NCI-H2107 treated with DMSO at 0.1 percent for 48 hours (cell line): ENCODE data around the gene TANC2.
A peak's percentile ranks its signal among the peaks of the same experiment; 100 is the strongest.
"Not testable (repeated sequence)": the region's sequence is repeated elsewhere in the genome, so short reads cannot be mapped to it uniquely, and the experiment has no call there.

ENCODE experiments used
- DNase-seq: peaks from one replicate; lab custom pipeline; 2025; ENCODE audit not compliant: unreplicated experiment; lab: John Stamatoyannopoulos, UW

TANC2 gene

DNA sequence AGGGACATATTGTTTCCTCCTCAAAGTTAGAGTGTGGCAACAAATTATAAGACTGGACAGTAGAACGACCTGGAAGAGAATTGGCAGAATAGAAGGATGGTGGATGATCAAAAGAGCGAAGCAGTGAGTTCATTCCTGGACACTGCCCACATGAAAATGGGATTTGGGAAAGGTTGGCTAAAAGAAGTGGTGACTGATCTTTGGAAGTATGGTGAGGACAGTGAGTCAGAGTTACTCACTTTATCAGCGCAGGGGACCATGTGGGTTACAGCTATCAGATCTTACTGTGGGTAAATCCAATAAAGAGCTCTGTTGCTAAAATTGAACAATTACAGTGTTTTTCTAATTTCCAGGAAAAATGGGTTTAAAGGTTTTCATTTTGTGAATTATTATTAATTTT lies 2.7 kb upstream of the TANC2 start:
- DNase-seq = no peak

DNA sequence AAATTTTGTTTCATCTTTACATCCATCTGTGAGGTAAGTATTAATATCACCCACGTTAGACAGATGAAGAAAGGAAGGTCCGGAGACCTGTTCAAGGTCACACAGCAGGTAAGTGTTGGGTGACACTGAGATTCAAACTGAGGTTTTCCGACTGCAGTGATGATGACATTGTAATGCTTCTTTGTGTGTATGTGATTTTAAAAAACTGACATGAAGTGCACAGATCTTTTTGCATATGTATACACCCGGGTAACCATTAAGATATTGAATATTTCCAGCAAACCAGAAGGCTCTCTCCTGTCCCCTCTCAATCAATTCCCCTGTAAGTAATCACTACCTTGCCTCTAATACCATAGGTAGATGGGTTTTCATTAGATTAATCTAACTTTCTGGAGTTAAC lies 1.5 kb upstream of the TANC2 start:
- no peak for DNase-seq

DNA sequence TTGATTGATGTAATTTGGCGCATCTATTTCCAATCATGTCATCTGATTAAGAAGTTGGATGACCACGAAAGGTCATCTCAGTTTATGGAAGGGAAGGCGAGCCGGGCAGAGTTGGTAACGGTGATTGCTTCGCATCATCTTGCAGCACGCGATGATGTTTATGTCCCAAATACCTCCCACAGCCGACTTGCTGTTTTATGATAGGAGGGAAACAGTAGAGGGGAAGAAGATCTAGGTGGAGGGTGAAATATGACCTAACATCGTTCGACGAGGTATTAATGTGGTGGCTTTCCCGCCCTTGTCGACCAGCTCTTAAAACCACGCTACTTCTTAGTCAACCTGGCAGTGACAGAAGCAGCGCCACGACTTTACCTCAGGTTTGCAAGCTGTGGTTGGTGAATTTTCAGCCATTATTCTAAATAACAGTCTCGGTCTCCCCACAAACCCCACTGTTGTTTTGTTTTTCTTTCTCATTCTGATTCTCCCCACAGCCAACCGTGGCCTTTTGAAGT lies 805 bp upstream of the TANC2 start:
- DNase-seq = peak; percentile 40

DNA sequence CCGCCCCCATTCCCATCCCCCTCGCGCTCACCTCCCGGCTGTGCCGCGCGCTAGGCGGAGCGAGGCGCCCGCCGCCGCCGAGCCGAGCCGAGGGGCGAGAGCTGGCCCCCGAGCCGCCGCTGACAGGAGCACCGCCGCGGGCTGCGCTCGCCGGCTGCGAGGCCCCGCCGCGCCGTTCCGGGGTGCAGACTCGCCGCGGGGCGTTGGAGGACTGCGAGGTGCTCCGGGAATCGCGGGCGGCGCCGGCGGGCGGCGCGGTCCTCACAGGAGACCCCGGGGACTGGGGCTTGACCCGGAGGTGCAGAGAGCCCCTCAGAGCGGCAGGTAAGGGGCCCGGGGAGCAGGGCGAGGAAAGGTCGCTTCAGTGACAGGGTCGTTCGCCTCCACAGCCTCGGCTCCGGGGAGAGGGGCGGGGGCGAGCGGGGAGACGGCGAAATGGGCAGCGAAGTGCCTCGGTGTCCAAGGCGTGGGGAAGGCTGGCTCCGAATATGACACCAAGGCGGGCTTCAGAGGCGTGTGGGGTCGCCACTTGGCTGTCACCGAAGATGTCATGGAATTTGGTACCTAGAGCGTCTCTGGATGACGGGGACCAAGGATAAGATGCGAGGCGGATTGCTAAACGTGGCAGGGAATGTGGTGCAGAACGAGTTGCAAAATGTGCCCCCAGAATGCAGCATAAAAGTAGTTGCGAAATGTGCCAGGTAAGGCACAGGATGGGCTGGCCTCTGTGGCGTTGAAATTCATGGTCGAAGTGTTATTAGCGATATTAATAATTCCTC lies 580 bp downstream of the TANC2 start:
- peak; percentile 17 for DNase-seq

DNA sequence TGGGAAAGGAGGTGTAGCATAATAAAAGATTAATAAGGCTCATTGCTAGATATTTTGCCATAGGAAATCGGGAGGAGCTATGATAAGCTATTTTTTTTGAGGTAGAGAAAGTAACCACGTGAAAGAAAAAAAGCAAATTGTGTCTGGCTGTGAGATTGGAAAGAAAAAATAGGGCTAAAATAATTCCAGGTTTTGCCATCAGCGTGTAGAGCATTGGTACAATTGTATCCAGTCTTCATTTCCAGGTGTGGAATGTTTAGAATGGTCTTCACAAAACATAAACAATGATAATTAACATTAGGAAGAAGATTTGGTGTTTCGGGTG lies 1.1 kb downstream of the TANC2 start:
- no peak for DNase-seq

DNA sequence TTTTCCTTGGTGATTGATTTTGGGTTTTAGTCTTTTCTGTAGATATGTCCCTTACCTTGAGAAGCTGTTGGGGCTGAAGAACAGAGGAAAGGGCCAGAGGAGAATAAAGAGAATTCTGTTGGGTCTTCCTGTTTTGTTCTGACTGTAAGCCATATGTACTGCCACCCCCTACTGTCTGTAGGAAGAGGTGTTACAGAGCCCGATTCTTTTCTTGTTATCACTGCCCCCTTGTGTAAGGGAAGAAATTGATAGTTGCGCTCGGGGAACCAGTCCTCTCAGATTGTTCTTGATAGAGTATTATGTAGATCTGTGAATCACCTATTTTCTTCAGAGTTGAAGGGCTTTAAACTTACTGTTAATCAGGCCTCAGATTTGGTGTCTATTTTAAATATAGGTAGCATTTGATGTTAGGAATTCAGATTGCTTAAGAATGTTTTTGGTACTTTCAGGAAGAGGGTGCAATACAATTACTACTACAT lies 2.4 kb downstream of the TANC2 start:
- DNase-seq = peak; percentile 96

DNA sequence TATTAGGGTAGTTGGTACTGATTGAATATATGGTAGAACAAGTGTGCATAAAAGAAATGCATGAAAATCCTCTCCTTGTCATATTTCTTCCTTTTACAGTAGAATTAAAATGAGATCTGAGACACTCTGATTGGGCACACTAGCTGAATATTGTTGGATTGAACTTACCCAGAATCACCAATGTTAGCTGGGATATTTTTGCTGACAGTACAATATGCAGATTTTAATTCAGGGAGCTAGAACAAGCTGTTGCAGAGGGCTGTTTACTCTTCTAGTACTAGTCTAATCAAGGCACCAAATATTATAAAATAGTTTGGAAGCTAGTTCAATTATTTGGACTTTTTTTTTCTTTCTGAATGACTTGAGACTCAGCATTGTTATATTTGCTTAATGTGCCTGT lies 4.6 kb downstream of the TANC2 start:
- no peak for DNase-seq

DNA sequence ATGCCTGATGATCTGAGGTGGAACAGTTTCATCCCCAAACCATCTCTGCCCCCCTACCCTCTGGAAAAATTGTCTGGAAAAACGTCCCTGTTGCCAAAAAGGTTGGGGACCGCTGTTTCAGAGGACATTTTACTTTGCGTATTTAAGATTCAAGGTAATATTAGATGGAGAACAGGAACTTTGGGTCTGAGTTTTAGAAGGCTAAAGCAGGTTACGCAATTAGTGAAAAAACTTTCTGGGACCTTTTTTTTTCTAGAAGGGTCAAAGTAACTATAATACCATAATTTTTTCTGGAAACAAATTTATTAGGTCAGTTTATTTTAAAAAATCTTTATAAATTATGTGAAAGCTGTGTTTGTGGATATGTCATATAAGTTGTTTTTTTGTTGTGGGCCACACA lies 5.8 kb downstream of the TANC2 start:
- no peak for DNase-seq

DNA sequence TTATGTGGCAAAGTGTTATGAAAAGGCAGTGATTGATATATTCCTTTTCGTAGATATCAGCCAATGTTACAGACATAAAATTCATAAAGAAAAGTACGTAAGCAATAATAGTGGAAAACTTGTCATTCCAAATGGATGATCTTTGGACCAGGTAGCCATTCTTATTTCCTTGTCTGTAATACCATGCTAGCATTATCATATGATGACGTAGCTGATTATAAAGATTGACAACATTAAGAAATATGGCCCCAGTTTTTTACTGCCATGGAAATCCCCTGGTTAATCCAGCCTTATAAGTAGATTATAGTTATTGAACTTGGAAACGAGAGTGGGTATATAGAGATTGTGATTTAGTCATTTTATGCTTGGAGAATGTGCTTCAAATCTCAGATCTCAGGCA lies 8.8 kb downstream of the TANC2 start:
- DNase-seq = no peak

DNA sequence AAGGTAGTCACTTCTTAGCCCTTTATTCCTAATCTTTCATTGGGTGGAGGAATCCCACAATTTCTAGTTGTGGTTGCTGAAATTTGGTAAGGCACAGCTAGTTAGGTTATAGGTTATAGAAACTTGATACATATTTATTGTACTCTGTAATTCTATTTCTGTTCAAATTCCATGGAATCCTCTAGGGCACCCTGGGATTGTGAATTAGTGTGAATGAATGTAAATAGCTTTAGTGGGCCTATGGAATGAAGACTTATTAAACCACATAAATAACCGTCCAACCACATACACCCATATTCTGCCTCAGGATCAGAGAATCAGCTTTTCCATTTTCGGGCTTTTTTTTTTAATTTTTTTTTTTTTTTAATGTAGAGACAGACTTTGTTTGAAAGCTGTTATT lies 9.2 kb downstream of the TANC2 start:
- no peak for DNase-seq

DNA sequence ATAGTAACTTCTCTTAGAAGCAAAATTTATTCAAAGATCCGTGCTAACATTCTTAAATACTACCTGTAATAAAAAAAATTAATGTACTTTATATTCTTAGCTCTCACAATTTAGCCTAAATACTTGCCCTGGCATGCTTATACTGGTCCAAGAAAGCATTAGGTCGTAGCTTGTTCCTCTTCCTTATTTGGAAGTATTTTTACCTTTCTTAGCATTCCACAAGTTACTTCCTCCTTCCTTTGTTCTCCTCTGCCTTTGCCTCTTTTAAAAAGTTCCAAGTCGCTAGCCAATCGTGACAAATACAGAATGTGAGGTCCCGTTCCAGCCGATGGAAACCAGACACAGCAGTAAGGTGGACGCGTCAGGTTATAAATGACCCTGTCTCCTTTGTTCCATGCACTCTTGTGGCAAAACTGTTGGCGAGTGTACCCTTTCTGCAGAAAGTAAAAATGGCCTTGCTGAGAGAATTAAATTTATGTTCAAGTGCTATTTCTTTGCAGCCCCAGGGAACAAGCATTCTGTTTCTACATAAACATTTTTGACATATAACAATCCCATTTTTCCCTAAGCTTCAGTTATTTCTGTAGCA lies 10.7 kb downstream of the TANC2 start:
- not testable (repeated sequence) for DNase-seq

DNA sequence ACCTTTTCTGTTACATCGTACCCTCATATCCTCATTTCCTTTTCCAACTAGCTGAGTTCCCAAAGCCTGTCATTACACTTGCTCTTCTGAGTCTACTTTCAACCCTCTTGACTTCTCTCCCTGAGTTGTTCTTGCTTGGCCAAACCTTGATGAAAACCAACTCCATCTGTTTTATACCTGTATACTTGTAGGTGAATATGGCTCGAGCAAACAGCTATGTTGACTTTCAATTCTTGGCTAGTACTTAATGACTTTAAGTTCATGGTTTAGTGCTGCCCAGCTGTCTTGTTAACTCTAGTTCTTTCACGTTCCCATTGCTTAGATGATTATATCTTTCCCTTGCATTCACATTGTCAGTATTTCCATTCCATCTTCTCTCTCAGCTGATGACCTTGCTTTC lies 14.8 kb downstream of the TANC2 start:
- no peak for DNase-seq

DNA sequence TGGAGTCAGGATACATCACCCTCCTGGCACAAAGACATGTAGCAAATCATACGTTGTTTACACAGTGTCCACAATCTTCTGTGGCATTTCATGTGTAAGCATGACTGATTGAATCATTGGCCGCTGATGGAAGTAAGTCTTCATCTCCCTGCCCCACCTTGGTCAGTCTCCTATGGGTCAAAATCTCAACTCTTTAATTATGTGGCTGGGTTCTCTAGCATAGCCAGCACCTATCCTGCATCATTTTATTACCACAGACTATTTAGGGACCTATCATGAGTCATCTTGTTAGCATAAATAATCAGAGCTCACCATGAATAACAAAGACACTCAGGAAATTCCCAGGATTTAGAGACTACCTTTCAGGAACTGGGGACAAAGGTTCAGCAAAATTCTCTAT lies 15.9 kb downstream of the TANC2 start:
- no peak for DNase-seq

DNA sequence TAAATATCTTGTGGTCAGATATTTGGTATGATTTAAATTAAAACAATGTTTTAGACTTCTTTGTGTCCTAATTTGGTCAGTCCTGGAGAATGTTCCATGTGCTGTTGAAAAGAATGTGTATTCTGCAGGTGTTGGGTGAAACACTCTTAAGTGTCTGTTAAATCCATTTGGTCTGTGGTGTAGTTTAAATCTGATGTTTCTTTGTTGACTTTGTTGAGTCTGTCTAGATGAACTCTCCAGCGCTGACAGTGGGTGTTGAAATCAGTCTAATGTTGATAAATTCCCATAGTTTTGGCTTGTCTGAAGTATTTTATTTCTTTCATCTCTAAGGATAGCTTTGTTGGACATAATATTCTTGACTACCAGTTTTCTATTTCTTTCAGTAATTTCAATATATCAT lies 18.8 kb downstream of the TANC2 start:
- no peak for DNase-seq

DNA sequence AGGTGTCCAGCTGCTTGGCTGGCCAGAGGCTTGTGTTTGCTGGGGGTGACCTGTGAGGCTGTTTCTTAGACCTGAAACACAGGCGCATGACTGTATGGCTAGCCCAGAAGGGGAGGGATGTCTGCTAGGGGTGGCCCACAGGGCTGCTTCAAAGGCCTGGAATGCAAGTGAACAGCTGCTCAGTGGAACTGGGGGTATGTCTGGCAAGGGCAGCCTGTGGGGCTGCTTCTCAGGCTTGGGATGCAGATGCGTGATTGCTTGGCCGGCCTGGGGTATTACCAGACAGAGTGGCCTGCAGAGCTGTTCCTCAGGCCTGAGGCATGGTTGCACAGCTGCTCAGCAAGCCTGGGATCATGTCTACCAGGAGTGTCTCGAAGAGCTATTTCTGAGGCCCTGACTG lies 20.5 kb downstream of the TANC2 start:
- no peak for DNase-seq

DNA sequence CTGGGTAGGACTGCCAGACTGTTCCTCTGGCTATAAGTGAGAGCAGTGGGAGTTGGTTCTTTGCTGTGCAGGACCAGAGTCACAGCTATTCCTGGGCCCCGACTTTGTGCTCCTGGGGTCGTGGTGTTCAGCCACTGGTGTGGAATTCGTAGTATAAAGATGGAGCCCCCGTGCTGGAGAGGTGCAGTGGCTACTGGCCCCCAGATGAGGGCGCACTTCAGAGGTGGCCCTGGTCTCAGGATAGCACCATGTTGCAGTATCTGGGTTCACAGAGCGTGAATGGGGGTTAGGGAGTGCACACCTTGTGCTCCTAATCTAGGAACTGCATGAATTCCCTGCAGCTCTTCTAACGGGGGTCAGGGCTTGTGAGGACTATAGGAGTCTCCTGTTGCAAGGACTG lies 21.1 kb downstream of the TANC2 start:
- no peak for DNase-seq

DNA sequence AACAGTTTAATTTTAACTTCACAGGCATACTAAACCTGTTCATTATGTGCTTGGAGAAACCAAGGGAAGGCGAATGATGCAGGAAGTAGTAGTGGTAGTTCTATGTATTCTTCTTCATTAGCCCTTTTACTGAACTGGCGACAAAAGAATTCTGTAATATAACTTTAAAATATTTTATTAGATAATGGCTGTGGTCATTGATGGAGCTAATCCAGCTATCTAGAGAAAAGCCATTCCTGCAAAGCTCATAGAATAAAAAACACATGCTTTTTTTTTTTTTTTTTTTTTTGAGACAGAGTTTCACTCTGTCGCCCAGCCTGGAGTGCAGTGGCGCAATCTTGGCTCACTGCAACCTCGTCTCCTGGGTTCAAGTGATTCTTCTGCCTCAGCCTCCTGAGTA lies 23.5 kb downstream of the TANC2 start:
- no peak for DNase-seq

DNA sequence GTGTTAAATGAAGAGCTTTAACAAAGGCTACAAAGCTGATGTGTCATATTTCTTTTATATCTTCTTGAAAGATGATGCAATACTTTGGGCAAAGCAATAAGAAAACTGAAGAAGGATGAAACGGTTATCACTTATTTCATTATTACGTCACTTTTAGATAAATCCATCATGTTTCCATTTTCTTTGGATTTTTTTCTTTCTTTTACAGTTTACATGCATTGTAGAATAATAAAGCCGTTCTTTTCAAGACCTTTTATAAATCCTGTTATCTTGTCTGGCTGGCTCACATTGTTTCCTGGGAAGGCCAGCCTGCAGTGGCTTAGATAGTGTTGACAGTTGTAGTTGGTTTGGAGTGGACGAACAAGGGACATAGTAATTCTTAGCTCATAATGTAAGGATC lies 28.9 kb downstream of the TANC2 start:
- DNase-seq = no peak

DNA sequence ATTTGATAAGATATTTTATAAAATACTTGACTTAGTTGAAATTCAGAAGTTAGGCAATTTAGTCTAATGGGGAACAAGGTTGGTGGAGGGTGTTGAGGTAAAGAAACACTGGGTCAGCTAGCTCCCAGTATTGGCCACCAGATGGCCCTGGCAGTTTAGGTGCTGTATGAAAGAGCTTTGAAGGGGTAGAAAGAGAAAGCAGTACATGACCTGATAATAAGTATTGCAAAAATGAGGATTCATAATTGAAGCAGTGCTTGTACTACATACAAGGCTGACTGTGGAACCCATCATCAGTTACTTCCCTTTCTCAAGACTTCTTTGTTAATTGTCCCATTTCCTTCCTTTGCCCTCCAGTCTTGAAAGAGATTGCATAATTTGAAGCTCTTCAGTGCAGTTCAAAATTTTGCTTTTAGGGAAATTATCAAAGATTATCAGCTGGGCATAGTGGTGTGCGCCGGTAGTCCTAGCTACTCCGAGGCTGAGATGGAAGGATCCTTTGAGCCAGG lies 29.4 kb downstream of the TANC2 start:
- DNase-seq = peak; percentile 29

DNA sequence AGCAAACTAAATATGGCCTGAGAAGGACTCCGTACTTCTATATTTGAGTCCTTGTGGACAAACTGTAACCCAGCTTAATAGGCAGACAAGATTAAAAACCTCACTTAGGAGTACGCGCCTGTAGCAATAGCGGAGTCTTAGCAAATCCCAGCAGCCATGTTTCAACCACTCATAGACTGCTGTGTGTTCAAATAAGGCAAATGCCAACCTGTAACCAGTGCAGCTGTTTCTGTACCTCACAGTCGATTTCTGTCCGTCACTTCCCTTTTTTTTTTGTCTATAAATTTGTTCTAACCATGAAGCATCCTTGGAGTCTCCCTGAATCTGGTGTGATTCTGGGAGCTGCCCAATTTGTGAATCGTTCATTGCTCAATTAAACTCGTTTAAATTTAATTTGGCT lies 30.2 kb downstream of the TANC2 start:
- DNase-seq = no peak

DNA sequence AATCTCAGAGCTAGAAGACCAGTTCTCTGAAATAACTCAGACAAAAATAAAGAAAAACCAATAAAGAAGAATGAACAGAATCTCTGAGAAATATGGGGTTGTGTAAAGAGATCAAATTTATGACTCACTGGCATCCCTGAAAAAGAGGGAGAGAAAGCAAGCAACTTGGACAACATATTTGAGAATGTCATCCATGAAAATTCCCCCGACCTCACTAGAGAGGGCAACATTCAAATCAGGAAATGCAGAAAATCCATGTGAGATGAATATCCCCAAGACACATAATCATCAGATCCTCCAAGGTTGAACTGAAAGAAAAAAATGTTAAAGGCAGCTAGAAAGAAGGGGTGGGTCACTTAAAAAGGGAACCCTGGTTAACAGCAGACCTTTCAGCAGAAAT lies 32.1 kb downstream of the TANC2 start:
- DNase-seq = no peak

DNA sequence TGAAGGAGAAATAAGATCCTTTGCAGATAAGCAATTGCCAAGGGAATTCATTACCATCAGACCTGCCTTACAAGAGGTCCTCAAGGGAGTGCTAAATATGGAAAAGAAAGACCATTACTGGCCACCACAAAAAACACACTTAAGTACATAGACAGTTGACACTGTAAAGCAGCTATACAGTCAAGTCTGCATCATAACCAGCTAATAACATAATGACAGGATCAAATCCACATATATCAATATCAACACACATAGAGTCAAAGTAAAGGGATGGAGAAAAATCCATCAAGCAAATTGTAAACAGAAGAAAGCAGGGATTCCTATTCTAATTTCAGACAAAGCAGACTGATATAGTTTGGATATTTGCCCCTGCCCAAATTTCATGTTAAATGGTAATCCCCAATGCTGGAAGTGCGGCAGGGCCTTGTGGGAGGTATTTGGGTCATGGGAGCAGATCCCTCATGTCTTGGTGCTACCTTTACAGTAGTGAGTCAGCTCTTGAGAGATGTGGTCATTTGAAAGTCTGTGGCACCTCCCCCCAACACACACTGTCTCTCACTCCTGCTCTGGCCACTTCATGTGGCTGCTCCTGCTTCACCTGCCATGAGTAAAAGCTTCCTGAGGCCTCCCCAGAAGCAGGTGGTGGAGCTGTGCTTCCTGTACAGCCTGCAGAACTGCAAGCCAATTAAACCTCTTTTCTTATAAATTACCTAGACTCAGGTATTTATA lies 32.8 kb downstream of the TANC2 start:
- no peak for DNase-seq
